ENCODE data around the gene OR5H2. TPM values are rescaled to one million over a fixed set of nuclear protein-coding genes. Genes with fewer than 3 reads are reported as not detected.
"Not testable (repeated sequence)": the region's sequence is repeated elsewhere in the genome, so short reads cannot be mapped to it uniquely, and the experiment has no call there.

Gene OR5H2
- total RNA-seq, result not detected

DNA sequence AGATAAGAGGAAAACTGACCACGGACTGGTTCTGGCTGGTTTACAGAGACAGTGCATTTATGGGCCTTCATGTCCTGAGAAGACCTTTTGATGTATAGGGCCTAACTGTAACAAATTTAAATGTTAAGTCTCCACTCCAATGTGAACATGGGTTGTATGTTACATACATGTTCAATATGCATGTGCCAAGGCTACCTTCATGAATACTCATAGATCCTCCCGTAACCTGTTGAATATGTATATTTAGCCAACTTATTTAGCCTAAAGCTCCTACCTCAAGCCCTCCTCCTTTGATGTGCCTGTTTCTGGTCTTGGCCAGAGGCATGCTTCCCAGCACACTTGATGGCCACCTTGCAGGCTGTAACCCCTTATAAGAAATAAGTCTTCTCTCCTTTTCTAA is at the start of gene OR5H2:
TSS of gene OR5H2 (plus strand) at position 301 of the 400 bp plus-strand sequence. CDS start 398 bp downstream, outside the sequence.
- Mint-ChIP-seq H3K27me3 (peaks cover 7% of the 10 kb centered on the region), H3K36me3 (ENCODE audit: low read depth) (no peaks in the 10 kb centered on the region), H3K9me3 (no peaks in the 10 kb centered on the region), H3K4me1 (peaks cover 9% of the 10 kb centered on the region), H3K4me3 (no peak within 1 kb of the TSS), H3K27ac (no peak within 1 kb of the TSS)
- no peak for ATAC-seq (replicated peaks)

DNA sequence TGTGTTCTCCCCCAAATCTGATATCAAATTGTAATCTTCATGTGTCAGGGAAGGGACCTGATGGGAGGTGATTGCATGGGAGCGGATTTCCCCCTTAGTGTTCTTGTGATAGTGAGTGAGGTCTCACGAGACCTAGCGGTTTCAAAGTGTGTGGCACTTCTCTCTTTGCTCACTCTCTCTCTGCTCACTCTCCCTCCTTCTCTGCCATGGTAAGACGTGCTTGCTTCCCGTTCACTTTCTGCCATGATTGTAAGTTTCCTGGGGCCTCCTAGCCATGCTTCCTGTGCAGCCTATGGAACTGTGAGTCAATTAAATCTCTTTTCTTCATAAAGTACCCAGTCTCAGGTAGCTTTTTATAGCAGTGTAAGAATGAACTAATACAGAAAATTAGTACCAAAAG is 48.8 kb upstream of the OR5H2 start:
- Mint-ChIP-seq H3K36me3 (ENCODE audit: low read depth) (no peaks in the 10 kb centered on the region), H3K27ac (no peak overlapping the region), H3K9me3 (no peaks in the 10 kb centered on the region), H3K4me1 (no peaks in the 10 kb centered on the region), H3K27me3 (peaks cover 21% of the 10 kb centered on the region), H3K4me3 (no peak overlapping the region)
- ATAC-seq (replicated peaks), result no peak

DNA sequence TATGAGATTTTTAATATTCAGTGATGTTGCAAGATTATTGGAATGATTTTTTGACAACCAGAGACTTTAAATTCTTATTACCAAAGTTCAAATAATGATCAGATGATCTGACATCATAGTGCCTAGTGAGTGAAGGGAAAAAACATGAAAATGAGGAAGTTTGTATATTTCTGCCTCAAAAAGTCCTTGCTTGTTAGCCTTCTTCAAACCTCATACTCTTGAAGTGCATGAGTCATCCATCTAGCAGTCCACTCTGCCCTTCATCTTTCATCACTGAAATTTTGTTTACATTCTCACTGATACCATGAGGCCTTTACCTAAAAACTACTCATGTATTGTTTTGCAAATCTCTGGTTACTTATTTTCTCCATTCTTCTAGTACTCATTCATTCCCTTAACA is 42.2 kb upstream of the OR5H2 start:
- Mint-ChIP-seq H3K4me3 (no peak overlapping the region), H3K36me3 (ENCODE audit: low read depth) (no peaks in the 10 kb centered on the region), H3K9me3 (no peaks in the 10 kb centered on the region), H3K4me1 (no peaks in the 10 kb centered on the region), H3K27ac (no peak overlapping the region), H3K27me3 (peaks cover 16% of the 10 kb centered on the region)
- ATAC-seq (replicated peaks), result no peak

DNA sequence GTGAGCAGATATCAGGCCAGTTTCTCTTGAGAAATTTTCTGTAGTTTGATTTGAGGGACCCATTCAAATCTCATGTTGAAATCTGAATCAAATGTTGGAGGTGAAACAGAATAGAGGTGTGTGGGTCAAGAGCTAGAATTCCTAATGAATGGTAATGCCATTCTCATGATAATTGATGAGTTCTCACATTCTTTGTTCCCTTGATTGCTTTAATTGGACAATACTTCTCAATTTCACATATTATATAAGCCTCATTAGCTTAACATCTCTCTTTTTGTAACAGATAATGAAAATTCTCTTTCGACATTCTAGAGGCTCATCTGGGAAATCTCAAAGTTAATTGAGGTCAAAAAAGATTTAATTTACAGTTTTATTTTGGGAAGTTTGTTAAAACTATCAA is 40.1 kb upstream of the OR5H2 start:
- Mint-ChIP-seq H3K27ac (no peak overlapping the region), H3K9me3 (no peaks in the 10 kb centered on the region), H3K36me3 (ENCODE audit: low read depth) (no peaks in the 10 kb centered on the region), H3K4me1 (no peaks in the 10 kb centered on the region), H3K27me3 (peaks cover 14% of the 10 kb centered on the region), H3K4me3 (no peak overlapping the region)
- no peak for ATAC-seq (replicated peaks)

DNA sequence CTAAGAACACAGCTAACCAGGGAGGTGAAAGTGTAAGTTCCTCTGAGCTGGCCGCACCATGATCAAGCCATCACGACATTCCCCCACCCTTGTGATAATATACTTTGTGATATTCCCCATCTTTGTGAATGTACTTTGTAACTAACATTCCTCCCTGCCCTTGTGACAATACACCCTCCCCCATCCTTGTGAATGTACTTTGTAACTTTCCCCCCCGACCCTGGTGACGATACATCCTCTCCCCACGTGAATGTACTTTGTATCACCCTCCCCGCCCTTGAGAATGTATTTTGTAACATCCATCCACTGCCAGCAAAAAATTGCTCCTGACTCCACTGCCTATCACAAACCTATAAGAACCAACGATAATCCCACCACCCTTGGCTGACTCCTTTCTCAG is 38.5 kb upstream of the OR5H2 start:
- no peak overlapping the region for H3K4me3 Mint-ChIP-seq

DNA sequence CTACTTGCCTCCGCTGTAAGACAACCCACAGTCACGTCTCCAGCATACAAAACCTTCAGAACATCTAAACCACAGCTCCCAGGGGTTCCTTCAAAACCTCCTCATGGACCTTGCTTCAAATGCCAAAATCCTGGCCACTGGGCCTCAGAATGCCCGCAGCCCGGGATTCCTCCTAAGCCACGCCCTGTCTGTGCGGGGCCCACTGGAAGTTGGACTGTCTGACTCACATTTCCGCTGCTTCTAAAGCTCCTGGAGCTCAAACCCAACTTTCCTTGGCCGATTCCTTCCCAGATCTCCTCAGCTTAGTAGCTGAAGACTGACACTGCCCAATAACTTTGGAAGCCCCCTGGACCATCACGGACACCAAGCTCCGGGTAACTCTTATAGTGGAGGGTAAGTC is 36.2 kb upstream of the OR5H2 start:
- Mint-ChIP-seq H3K27me3 (peaks cover 7% of the 10 kb centered on the region), H3K36me3 (ENCODE audit: low read depth) (no peaks in the 10 kb centered on the region), H3K9me3 (no peaks in the 10 kb centered on the region), H3K27ac (no peak overlapping the region), H3K4me1 (no peaks in the 10 kb centered on the region), H3K4me3 (no peak overlapping the region)
- no peak for ATAC-seq (replicated peaks)

More for the DNA sequence above, 38.5 kb upstream of the OR5H2 start:
- Mint-ChIP-seq H3K27me3 (peaks cover 11% of the 10 kb centered on the region), H3K27ac (no peak overlapping the region), H3K4me1 (no peaks in the 10 kb centered on the region), H3K9me3 (no peaks in the 10 kb centered on the region), H3K36me3 (ENCODE audit: low read depth) (no peaks in the 10 kb centered on the region)
- ATAC-seq (replicated peaks), result no peak

DNA sequence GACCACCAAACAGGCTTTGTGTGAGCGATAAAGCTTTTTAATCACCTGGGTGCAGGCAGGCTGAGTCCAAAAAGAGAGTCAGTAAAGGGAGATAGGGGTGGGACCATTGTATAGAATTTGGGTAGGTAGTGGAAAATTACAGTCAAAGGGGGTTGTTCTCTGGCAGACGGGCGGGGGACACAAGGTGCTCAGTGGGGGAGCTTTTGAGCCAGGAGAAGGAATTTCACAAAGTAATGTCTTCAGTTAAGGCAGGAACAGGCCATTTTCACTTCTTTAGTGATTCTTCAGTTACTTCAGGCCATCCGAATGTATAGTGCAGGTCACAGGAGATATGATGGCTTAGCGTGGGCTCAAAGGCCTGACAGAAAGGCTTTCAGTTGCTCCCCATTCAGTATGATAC is 26.3 kb upstream of the OR5H2 start:
- not testable (repeated sequence) for ATAC-seq (replicated peaks); H3K27me3 Mint-ChIP-seq; H3K9me3 Mint-ChIP-seq; H3K4me3 Mint-ChIP-seq; H3K36me3 Mint-ChIP-seq (ENCODE audit: low read depth); H3K4me1 Mint-ChIP-seq; H3K27ac Mint-ChIP-seq

DNA sequence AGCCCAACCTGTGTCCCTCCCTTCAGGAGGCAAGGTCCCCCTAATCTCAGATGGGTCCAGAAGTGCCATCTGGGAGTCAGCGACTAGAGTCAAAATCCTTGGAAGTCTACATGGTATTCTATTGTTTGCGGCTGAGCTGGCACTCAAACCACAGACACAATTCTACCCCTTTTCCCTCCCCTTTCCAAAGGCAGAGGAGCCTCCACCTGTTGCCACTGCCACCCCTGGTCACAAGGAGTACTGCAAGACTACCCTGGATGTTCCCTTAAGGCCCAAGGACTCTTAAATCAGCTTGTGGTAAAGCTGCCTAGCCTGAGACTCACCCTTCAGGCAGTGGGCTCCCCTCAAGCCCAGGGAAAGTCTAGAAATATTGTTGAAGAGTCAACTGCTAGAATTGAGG is 22.6 kb upstream of the OR5H2 start:
- H3K4me3 Mint-ChIP-seq, result no peak overlapping the region
- no peaks in the 10 kb centered on the region for H3K36me3 Mint-ChIP-seq (ENCODE audit: low read depth)
- H3K9me3 Mint-ChIP-seq, result peaks cover 5% of the 10 kb centered on the region
- no peak for ATAC-seq (replicated peaks)
- no peak overlapping the region for H3K27ac Mint-ChIP-seq
- H3K27me3 Mint-ChIP-seq, result peaks cover 4% of the 10 kb centered on the region
- no peaks in the 10 kb centered on the region for H3K4me1 Mint-ChIP-seq

DNA sequence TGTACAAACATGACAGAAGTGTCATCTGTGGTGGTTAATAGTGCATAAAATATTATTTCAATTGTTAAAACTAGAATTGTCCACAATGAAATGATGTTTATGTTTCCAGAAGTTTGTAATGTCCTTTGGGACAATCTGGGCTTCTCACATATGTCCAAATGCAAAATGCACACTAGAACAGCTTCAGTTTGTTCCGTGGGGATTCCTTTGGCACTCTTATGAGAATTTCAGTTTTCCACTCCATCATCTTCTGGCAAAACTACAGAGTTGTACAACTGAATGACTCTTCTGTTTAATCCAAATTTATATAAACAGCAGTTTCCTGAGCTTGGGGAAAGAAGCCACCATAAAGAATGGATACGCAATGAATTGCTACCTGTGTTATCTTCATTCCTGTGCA is 20.3 kb upstream of the OR5H2 start:
- Mint-ChIP-seq H3K9me3 (peaks cover 5% of the 10 kb centered on the region), H3K4me3 (no peak overlapping the region), H3K36me3 (ENCODE audit: low read depth) (no peaks in the 10 kb centered on the region), H3K4me1 (no peaks in the 10 kb centered on the region), H3K27ac (no peak overlapping the region), H3K27me3 (peaks cover 3% of the 10 kb centered on the region)
- no peak for ATAC-seq (replicated peaks)

DNA sequence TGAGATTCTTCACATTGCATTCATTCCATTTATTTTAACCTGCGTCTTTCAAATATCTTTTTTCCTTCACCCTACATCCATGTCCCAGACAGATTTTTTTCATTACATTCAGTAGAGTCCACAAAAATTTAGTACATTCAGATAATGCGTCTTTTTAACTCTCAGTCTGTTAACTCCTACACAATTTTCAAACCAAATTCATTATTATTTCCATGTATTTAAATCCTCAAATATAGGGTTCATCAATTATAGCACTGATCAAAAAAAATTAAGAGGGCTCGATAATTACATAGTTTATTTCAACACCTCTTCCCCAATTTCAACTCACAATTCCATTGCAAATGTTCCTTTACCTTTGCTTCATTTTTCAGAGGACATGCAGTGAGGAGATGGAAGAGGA is 18.4 kb upstream of the OR5H2 start, which contains the start of gene OR5H6:
TSS of gene OR5H6 (plus strand) at position 301 of the 400 bp plus-strand sequence. CDS start at position 390, 89 bp downstream.
- H3K4me3 Mint-ChIP-seq, result no peak within 1 kb of the TSS
- H3K27ac Mint-ChIP-seq, result no peak within 1 kb of the TSS
- no peak for ATAC-seq (replicated peaks)
- no peaks in the 10 kb centered on the region for H3K36me3 Mint-ChIP-seq (ENCODE audit: low read depth)
- H3K4me1 Mint-ChIP-seq, result no peaks in the 10 kb centered on the region
- H3K9me3 Mint-ChIP-seq, result peaks cover 3% of the 10 kb centered on the region
- peaks cover 6% of the 10 kb centered on the region for H3K27me3 Mint-ChIP-seq

DNA sequence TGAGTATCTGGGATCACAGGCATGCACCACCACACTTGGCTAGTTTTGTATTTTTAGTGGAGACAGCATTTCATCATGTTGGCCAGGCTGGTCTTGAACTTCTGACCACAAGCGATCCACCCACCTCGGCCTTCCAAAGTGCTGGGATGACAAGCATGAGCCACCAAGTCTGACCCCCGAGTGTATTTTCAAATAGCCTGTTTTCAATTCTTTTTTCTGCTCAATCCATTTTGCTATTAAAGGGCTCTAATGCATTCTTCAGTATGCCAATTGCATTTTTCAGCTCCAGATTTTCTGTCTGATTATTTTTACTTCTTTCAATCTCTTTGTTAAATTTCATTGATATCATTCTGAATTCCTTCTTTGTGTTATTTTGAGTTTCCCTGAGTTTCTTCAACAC is 12.5 kb upstream of the OR5H2 start:
- no peak for ATAC-seq (replicated peaks)
- Mint-ChIP-seq H3K4me3 (no peak overlapping the region), H3K9me3 (peaks cover 20% of the 10 kb centered on the region), H3K36me3 (ENCODE audit: low read depth) (no peaks in the 10 kb centered on the region), H3K4me1 (no peaks in the 10 kb centered on the region), H3K27me3 (peaks cover 24% of the 10 kb centered on the region), H3K27ac (no peak overlapping the region)

DNA sequence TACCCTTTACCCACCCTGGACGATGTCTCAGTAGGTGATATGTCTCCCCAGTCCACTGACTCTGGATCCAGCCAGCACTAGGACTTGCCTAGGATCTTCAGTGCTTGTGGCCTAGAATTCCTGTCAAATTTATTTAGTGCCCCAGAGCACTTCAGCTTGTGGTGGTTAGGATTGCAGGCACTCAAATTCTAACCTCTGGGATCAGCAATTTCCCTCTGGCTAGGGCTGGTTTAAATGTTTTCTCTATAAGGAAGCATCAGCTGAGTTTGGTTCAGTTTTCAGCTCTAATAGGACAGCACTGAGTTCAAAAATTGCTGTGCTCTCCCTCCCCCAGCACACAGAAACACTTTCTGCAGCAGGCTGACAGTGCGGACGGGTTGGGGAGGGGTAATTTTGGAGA is 10.2 kb upstream of the OR5H2 start:
- Mint-ChIP-seq H3K27ac (no peak overlapping the region), H3K36me3 (ENCODE audit: low read depth) (no peaks in the 10 kb centered on the region), H3K9me3 (peaks cover 20% of the 10 kb centered on the region), H3K27me3 (peaks cover 21% of the 10 kb centered on the region), H3K4me1 (no peaks in the 10 kb centered on the region), H3K4me3 (no peak overlapping the region)
- no peak for ATAC-seq (replicated peaks)

DNA sequence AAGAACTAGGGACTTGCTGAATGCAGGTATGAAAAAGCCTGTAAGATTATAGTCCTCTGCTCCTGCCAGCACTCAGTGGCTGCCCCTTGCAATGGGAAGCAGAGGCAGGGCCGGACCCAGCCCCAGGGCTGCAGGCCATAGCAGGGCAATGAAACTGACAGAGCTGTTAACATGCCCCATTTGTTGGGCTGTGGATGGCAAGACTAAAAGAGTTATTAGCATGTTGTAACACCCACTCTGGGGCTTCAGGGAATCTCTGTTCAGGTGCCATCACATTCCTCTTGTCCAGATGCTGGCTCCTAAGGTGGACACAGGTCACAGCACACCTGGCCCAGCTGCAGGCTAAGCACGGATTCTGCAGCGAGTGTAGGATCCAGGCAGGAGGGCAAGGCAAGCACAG is 7.4 kb upstream of the OR5H2 start:
- peaks cover 9% of the 10 kb centered on the region for H3K4me1 Mint-ChIP-seq
- H3K27me3 Mint-ChIP-seq, result peaks cover 17% of the 10 kb centered on the region
- peaks cover 10% of the 10 kb centered on the region for H3K9me3 Mint-ChIP-seq
- H3K36me3 Mint-ChIP-seq (ENCODE audit: low read depth), result no peaks in the 10 kb centered on the region
- no peak for ATAC-seq (replicated peaks)
- no peak overlapping the region for H3K4me3 Mint-ChIP-seq
- no peak overlapping the region for H3K27ac Mint-ChIP-seq

DNA sequence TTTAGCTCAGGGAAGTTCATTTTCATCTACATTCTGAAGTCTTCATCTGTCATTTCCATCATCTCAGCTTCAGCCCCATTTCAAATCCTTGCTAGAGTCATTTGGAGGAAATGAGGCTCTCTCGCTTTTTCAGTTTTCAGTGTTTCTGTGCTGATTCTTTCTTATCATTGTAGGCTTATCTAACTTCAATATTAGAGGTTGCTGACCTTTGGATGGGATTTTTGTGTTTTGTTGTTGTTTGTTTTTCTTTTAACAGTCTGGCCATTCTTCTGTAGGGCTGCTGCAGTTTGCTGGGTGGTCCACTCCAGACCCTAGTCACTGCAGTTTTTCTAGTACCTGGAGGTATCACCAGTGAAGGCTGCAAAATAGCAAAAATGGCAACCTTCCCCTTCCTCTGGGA is 8.6 kb downstream of the OR5H2 start:
- no peaks in the 10 kb centered on the region for H3K9me3 Mint-ChIP-seq
- H3K4me3 Mint-ChIP-seq, result no peak overlapping the region
- H3K27me3 Mint-ChIP-seq, result peaks cover 21% of the 10 kb centered on the region
- no peak for ATAC-seq (replicated peaks)
- no peaks in the 10 kb centered on the region for H3K4me1 Mint-ChIP-seq
- no peaks in the 10 kb centered on the region for H3K36me3 Mint-ChIP-seq (ENCODE audit: low read depth)
- no peak overlapping the region for H3K27ac Mint-ChIP-seq

DNA sequence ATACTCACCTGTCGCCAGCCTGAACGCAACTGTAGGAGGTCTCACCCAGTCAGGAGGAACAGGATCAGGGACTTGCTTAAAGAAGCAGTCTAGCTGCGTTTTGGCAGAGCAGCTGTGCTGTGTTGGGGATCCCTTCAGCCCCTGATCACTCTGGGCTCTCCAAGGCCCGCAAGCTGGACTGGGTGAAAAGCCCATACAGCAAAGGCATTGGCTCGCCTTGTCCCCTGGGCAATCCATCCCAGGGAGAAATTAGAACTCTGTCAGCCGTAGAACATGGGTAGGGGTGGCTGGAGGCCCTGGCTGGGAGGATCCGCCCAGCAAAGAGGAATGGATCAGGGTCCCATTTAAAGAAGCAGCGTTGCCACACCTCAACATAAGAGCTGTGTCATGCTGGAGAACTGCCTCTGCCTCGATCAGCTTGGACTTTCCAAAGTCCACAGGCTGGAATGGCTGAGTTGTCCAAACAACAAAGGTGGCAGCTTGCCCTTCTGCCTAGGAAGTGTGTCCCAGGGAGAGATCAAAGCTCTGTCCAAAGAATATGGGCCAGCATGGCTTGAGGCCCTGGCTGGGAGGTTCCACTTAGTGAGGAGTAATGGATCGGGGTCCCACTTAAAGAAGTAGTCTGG is 9.1 kb downstream of the OR5H2 start:
- no peaks in the 10 kb centered on the region for H3K9me3 Mint-ChIP-seq
- ATAC-seq (replicated peaks), result no peak
- H3K27ac Mint-ChIP-seq, result no peak overlapping the region
- no peaks in the 10 kb centered on the region for H3K4me1 Mint-ChIP-seq
- H3K4me3 Mint-ChIP-seq, result no peak overlapping the region
- H3K36me3 Mint-ChIP-seq (ENCODE audit: low read depth), result no peaks in the 10 kb centered on the region
- H3K27me3 Mint-ChIP-seq, result peaks cover 21% of the 10 kb centered on the region

DNA sequence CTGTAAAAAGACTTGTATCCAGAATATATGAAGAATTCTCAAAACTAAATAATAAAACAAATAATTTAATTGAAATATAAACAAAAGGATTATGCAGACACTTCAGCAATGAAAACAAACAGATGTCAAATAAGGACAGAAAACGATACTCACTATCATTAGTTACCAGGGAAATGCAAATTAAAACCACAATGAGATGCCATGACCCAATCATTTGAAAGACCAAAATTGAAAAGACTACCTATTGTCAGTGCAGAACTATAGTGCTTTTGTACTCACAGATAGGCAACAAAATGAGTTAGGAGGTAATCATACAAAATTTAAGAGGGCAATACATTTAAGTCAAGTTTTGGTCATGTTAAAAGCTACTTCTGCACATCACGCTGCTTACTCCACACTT is 39.8 kb downstream of the OR5H2 start:
- no peaks in the 10 kb centered on the region for H3K36me3 Mint-ChIP-seq (ENCODE audit: low read depth)
- ATAC-seq (replicated peaks), result no peak
- no peak overlapping the region for H3K27ac Mint-ChIP-seq
- no peak overlapping the region for H3K4me3 Mint-ChIP-seq
- H3K27me3 Mint-ChIP-seq, result peaks cover 11% of the 10 kb centered on the region
- H3K9me3 Mint-ChIP-seq, result no peaks in the 10 kb centered on the region
- H3K4me1 Mint-ChIP-seq, result no peaks in the 10 kb centered on the region

All from activated T-helper 17 cell treated with anti-CD3 and anti-CD28 coated beads, Interleukin-2, amount 50 U/mL, for 72 hours (primary cell).